NCI-H748 treated with DMSO at 0.1 percent for 48 hours (cell line): Measurements from ENCODE around the gene SARNP.

ENCODE experiments used
- DNase-seq: peaks from one replicate; lab custom pipeline; 2025; lab: John Stamatoyannopoulos, UW

The SARNP gene

DNA sequence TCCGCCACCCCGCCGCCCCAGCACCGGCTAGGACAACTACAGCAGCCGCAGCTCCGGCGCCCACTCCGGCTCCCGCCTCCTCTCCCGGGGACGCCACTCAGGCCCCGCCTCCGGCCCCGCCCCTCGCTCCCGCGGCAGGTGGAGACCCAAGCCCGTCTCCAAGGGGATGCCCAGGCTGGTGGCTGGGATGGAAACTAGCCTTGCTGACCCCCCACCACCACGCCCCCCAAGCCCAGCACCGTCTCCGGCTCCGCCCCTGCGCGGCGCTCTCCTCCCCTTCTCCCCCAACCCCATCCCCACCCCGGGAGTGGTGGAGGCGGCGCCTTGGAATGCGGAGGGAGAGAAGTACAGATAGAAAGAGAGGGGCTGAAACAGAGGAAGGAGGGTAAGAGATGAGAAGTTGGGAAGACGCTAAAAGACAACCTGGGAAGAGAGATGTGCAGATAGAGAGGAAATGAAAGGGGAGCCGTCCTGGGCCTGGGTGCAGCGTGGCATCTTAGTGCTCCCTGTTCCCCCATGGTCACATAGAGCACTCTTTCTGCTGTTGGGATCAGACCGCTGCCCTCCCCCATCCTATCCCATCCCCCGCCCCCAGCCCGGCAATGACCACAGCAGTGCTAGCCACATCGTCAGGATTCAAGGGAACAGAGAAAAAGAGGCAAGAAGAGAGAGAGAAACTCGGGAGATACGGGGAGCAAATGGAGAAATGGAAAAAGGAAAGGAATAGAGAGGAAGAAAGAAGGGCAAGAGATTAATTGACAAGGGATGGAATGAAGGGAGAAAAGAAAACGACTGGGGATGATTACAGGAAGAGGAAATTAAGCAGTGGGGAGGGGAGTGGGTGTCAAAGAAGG, 109.5 kb downstream of the SARNP start, which contains the start of gene ITGA7:
Gene ITGA7 (minus strand): TSS at position 64 of the 854 bp plus-strand sequence. CDS start 222 bp downstream, outside the sequence.
- peak; percentile 78 for DNase-seq
